ENCODE results near the gene TACC2.

TACC2 gene

DNA sequence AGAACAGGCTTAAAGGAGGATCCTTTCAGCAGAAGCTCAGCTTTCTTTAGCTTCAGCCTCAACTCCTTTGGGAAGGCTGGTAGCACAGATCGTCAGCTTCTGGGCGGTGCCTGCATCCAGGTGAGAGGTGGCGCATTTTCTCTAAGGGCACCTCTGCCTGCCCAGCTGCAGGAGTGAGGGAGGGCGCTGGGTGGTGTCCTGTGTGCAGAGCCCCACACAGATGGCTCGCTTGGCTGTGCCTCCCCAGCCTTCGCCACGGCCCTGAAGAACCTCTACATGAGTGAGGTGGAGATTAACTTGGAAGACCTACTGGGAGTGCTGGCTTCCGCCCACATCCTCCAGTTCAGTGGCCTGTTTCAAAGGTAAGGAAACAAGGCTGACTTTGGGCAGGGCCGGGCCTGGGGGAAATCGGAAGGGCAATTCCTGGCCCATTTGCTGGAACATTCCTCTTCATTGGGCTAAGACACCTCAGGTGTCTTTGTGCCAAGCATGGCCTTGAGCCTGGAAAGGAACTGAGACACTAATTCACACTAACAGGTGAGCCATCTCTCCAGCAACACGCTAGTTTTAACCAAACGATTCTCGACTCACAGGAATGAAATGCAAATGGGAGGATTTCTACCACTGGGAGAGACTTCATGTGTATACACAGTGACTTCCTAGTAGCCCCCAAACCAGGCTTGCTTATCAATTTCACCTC, 302.0 kb downstream of the TACC2 start:
- no peak overlapping the region for H2AFZ ChIP-seq (ENCODE audit: low read depth, low read length)
- H3K4me2 ChIP-seq (ENCODE audit: insufficient read depth, low read length), result no peak overlapping the region
- ATAC-seq (ENCODE audit: insufficient read depth, low read depth), result no peak
- no peak overlapping the region for H3K4me3 ChIP-seq (ENCODE audit: low read depth in 1 of 2, low read length in 2 of 2)
- H3K79me2 ChIP-seq (ENCODE audit: insufficient read depth, low read length), result no peaks in the 10 kb centered on the region
- H3K9ac ChIP-seq (ENCODE audit: low read depth, low read length), result no peak overlapping the region
- TF ChIP-seq, protein P1, sequence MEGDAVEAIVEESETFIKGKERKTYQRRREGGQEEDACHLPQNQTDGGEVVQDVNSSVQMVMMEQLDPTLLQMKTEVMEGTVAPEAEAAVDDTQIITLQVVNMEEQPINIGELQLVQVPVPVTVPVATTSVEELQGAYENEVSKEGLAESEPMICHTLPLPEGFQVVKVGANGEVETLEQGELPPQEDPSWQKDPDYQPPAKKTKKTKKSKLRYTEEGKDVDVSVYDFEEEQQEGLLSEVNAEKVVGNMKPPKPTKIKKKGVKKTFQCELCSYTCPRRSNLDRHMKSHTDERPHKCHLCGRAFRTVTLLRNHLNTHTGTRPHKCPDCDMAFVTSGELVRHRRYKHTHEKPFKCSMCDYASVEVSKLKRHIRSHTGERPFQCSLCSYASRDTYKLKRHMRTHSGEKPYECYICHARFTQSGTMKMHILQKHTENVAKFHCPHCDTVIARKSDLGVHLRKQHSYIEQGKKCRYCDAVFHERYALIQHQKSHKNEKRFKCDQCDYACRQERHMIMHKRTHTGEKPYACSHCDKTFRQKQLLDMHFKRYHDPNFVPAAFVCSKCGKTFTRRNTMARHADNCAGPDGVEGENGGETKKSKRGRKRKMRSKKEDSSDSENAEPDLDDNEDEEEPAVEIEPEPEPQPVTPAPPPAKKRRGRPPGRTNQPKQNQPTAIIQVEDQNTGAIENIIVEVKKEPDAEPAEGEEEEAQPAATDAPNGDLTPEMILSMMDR (IDR thresholded peaks at IDR 0.05; ENCODE audit: borderline replicate concordance, extremely low read depth, low read length, poor library complexity, severe bottlenecking), result no peak
- TF ChIP-seq EZH2 (IDR thresholded peaks at IDR 0.05; ENCODE audit: borderline replicate concordance, low read depth, low read length, severe bottlenecking), result no peak
- no peaks in the 10 kb centered on the region for H3K4me1 ChIP-seq (ENCODE audit: insufficient read depth, low read length)
- peaks cover 9% of the 10 kb centered on the region for H3K27me3 ChIP-seq (ENCODE audit: insufficient read depth, low read length, poor library complexity)
- H3K36me3 ChIP-seq (ENCODE audit: insufficient read depth, low read length), result no peaks in the 10 kb centered on the region
- H4K20me1 ChIP-seq (ENCODE audit: insufficient read depth, low read length), result no peaks in the 10 kb centered on the region; the same call in 1 of the 2 replicates
- no peak for DNase-seq
- no peak overlapping the region for H3K27ac ChIP-seq (ENCODE audit: low read length)
- no peaks in the 10 kb centered on the region for H3K9me3 ChIP-seq (ENCODE audit: insufficient read depth, low read length, severe bottlenecking)

DNA sequence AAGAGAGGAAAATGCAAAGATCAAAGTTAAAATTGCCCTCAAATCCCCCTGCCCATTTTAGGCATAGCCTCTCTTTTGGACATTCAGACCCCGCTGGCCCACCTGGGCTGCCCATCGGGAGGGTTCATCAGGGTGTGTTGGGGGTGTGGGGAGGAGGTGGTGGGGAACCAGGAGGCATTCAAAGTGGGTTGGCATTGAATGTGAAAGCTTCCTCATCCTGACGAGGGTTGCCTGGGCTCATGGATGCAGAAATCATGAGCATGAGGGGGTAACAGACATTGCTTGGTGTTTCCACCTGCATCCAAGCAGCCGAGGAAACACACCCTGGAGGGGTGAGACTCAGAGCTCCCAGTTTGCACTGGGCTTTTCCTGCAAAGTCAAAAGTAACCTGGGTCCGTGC, 302.8 kb downstream of the TACC2 start:
- no peaks in the 10 kb centered on the region for H3K4me1 ChIP-seq (ENCODE audit: insufficient read depth, low read length)
- no peak for DNase-seq

GRCh38 chr10:122292376-122292775, 303.4 kb downstream of the TACC2 start:
- Histone ChIP-seq H3K9me3 (ENCODE audit: insufficient read depth, low read length, severe bottlenecking) (no peaks in the 10 kb centered on the region), H3K27me3 (ENCODE audit: insufficient read depth, low read length, poor library complexity) (peaks cover 9% of the 10 kb centered on the region), H3K9ac (ENCODE audit: low read depth, low read length) (no peak overlapping the region), H3K36me3 (ENCODE audit: insufficient read depth, low read length) (no peaks in the 10 kb centered on the region), H3K4me2 (ENCODE audit: insufficient read depth, low read length) (no peak overlapping the region), H4K20me1 (ENCODE audit: insufficient read depth, low read length) (no peaks in the 10 kb centered on the region; the same call in 1 of the 2 replicates), H2AFZ (ENCODE audit: low read depth, low read length) (no peak overlapping the region), H3K27ac (ENCODE audit: low read length) (no peak overlapping the region), H3K4me1 (ENCODE audit: insufficient read depth, low read length) (no peaks in the 10 kb centered on the region), H3K4me3 (ENCODE audit: low read depth in 1 of 2, low read length in 2 of 2) (no peak overlapping the region), H3K79me2 (ENCODE audit: insufficient read depth, low read length) (no peaks in the 10 kb centered on the region)
- ATAC-seq (ENCODE audit: insufficient read depth, low read depth) (no peak), DNase-seq (no peak)
- TF ChIP-seq, protein P1 (IDR thresholded peaks at IDR 0.05; ENCODE audit: borderline replicate concordance, extremely low read depth, low read length, poor library complexity, severe bottlenecking), result no peak
- no peak for TF ChIP-seq EZH2 (IDR thresholded peaks at IDR 0.05; ENCODE audit: borderline replicate concordance, low read depth, low read length, severe bottlenecking)

More for the DNA sequence above, 302.8 kb downstream of the TACC2 start:
- Histone ChIP-seq H3K27ac (ENCODE audit: low read length) (no peak overlapping the region), H3K79me2 (ENCODE audit: insufficient read depth, low read length) (no peaks in the 10 kb centered on the region), H2AFZ (ENCODE audit: low read depth, low read length) (no peak overlapping the region), H3K36me3 (ENCODE audit: insufficient read depth, low read length) (no peaks in the 10 kb centered on the region), H3K9me3 (ENCODE audit: insufficient read depth, low read length, severe bottlenecking) (no peaks in the 10 kb centered on the region), H4K20me1 (ENCODE audit: insufficient read depth, low read length) (no peaks in the 10 kb centered on the region; the same call in 1 of the 2 replicates), H3K9ac (ENCODE audit: low read depth, low read length) (no peak overlapping the region), H3K27me3 (ENCODE audit: insufficient read depth, low read length, poor library complexity) (peaks cover 9% of the 10 kb centered on the region), H3K4me3 (ENCODE audit: low read depth in 1 of 2, low read length in 2 of 2) (no peak overlapping the region), H3K4me2 (ENCODE audit: insufficient read depth, low read length) (no peak overlapping the region)
- no peak for TF ChIP-seq EZH2 (IDR thresholded peaks at IDR 0.05; ENCODE audit: borderline replicate concordance, low read depth, low read length, severe bottlenecking)
- TF ChIP-seq, protein P1 (IDR thresholded peaks at IDR 0.05; ENCODE audit: borderline replicate concordance, extremely low read depth, low read length, poor library complexity, severe bottlenecking), result no peak
- ATAC-seq (ENCODE audit: insufficient read depth, low read depth), result no peak

Data from DND-41 (cell line).